ENCODE results near the gene KHDC1.

DNA sequence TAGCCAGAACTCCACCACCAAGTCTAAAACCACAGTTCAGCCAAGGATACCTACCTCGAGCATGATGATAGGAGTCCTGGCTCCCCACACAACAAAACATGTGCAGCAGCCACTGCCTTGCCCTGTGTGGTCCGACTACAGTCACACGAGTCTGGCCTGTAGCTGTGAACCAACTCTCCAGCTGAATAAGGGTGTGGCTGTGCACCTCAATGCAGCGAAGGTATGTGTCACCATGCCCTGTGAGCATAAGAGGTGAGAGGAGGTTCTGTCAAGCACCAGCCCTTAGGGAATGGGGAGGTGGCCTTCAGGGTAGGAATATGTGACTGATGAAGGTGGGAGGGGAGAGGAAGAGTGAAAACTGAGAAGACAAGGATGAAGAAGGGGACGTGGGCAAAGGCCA is 21.0 kb downstream of the KHDC1 start:
- TF ChIP-seq, protein P1, sequence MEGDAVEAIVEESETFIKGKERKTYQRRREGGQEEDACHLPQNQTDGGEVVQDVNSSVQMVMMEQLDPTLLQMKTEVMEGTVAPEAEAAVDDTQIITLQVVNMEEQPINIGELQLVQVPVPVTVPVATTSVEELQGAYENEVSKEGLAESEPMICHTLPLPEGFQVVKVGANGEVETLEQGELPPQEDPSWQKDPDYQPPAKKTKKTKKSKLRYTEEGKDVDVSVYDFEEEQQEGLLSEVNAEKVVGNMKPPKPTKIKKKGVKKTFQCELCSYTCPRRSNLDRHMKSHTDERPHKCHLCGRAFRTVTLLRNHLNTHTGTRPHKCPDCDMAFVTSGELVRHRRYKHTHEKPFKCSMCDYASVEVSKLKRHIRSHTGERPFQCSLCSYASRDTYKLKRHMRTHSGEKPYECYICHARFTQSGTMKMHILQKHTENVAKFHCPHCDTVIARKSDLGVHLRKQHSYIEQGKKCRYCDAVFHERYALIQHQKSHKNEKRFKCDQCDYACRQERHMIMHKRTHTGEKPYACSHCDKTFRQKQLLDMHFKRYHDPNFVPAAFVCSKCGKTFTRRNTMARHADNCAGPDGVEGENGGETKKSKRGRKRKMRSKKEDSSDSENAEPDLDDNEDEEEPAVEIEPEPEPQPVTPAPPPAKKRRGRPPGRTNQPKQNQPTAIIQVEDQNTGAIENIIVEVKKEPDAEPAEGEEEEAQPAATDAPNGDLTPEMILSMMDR (IDR thresholded peaks at IDR 0.05) = no peak
- TF ChIP-seq POLR2A (IDR thresholded peaks at IDR 0.05) = no peak

All from adrenal gland (tissue), 5 donors.